Measurements from ENCODE around the gene LKAAEAR1.

DNA sequence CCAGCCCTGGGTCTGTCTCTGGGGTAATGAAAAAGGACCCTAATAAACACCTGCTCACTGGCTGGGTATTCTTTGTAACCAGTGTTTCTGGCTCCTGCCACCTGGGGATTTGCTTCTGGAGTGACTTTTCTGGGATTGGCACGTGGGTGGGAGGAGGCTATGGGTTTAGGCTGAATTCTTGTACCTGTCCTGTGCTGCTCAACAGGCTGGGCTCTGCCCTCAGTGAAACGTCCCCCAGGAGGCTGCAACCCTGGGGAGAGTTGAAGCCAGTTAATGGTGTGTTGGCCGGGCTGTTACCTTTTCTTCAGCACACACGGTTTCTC, 16.3 kb upstream of the LKAAEAR1 start:
- TF ChIP-seq, protein P1, sequence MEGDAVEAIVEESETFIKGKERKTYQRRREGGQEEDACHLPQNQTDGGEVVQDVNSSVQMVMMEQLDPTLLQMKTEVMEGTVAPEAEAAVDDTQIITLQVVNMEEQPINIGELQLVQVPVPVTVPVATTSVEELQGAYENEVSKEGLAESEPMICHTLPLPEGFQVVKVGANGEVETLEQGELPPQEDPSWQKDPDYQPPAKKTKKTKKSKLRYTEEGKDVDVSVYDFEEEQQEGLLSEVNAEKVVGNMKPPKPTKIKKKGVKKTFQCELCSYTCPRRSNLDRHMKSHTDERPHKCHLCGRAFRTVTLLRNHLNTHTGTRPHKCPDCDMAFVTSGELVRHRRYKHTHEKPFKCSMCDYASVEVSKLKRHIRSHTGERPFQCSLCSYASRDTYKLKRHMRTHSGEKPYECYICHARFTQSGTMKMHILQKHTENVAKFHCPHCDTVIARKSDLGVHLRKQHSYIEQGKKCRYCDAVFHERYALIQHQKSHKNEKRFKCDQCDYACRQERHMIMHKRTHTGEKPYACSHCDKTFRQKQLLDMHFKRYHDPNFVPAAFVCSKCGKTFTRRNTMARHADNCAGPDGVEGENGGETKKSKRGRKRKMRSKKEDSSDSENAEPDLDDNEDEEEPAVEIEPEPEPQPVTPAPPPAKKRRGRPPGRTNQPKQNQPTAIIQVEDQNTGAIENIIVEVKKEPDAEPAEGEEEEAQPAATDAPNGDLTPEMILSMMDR (IDR thresholded peaks at IDR 0.05; ENCODE audit: low read depth, low read length): no peak
- TF ChIP-seq POLR2A (IDR thresholded peaks at IDR 0.05; ENCODE audit: extremely low read depth, insufficient read length): no peak
